ENCODE results near the gene TULP1.
"Not testable (repeated sequence)": the region's sequence is repeated elsewhere in the genome, so short reads cannot be mapped to it uniquely, and the experiment has no call there.

The TULP1 gene

GRCh38 chr6:35512740-35513139, at the start of gene TULP1:
TULP1 (minus strand) TSS chr6:35512896; CDS start chr6:35512858, 38 bp downstream.
- FAIRE-seq (no peak), DNase-seq (ENCODE audit: insufficient read length, low spot score) (no peak)

DNA sequence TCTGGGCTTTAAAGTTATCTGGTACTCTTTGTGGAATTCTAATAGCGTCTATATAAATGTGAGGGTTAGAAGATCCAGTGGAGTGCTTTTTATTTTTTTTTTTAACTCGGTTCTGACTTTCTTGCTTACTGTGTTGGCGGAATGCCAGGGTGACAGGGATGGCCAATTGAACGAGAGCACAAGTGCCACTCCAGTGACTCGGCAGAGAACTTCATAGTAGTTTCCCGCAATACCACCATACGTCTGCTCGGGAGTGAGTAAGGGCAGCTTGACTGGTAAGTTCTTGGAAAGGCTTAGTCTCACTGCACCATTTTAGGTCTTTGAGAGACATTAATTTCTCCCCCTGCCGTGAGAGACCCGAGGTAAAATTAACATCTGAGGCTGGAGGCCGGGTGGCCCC, 49.4 kb upstream of the TULP1 start:
- DNase-seq (ENCODE audit: insufficient read length, low spot score) (no peak), FAIRE-seq (no peak)

DNA sequence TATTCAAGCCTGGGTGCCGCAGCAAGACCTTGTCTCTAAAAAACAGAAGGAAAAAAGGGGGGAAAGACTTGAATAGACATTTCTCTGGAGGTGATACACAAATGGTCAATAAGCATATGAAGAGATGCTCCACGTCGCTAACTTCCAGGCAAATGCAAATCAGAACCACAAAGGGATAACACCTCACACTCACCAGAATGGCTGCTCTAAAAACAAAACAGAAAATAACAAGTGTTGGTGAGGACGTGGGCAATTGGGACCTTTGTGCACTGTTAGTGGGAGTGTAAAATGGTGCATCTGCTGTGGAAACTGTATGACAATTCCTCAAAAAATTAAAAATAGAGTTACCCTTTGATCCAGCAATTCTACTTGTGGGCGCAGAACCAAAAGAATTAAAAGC, 48.4 kb upstream of the TULP1 start:
- DNase-seq (ENCODE audit: insufficient read length, low spot score): no peak
- no peak for FAIRE-seq

DNA sequence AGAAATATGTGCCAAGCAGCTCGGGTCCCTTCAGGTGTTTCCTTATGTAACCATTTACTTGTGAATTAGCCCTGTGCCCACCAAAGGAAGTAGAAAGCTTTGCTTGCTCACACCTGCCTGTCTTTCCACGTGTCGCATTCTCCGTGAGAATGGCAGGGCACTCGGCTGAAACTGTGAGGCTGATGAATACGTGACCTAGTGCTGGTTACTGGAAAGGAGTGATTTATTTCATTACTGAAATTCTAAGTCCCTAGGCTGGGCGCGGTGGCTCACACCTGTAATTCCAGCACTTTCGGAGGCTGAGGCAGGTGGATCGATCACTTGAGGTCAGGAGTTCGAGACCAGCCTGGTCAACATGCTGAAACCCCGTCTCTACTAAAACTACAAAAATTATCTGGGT, 45.9 kb upstream of the TULP1 start:
- FAIRE-seq (no peak), DNase-seq (ENCODE audit: insufficient read length, low spot score) (no peak)

DNA sequence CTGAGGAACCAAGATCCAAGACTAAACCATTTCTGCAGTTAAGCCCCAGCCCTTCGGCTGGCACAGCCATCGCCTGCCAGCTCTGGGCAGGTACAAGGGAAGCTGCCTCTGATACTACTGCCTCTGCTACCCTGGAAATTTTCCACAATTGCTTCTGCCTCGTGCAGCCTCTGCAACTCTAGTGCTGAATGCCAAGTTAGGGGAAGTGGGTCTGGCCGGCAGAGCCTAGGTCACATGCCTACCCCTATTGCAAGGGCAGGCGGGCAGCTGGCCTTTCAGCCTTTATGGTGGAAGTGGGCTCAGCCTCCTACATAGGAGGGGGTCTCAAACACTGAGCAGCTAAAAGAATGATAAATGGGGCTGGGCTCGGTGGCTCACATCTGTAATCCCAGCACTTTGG, 44.5 kb upstream of the TULP1 start:
- FAIRE-seq: no peak
- DNase-seq (ENCODE audit: insufficient read length, low spot score): no peak

GRCh38 chr6:35554811-35555210, 42.1 kb upstream of the TULP1 start:
- DNase-seq (ENCODE audit: insufficient read length, low spot score) (no peak), FAIRE-seq (no peak)

- FAIRE-seq: no peak
Measured at GRCh38 chr6:35553315-35553714, 40.6 kb upstream of the TULP1 start.

GRCh38 chr6:35552285-35552917, 39.7 kb upstream of the TULP1 start:
- FAIRE-seq (no peak), DNase-seq (ENCODE audit: insufficient read length, low spot score) (peak; percentile 30)

More at GRCh38 chr6:35553315-35553714, 40.6 kb upstream of the TULP1 start:
- no peak for DNase-seq (ENCODE audit: insufficient read length, low spot score)

DNA sequence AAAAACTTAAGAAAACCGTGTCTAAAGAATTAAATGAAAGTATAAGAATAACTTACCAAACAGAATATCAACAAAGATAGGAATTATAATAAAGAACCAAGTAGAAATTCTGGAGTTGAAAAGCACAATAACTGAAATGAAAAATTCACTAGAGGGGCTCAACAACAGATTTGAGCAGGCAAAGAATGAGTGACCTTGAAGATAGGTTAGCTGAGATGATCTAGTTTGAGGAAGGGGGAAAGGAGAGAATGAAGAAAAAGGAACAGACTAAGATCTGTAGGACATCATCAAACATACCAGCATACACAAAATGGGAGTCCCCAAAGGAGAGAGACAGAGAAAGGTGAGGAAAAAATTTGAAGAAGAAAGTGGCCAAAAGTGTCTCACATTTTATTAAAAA, 37.7 kb upstream of the TULP1 start:
- DNase-seq (ENCODE audit: insufficient read length, low spot score) (no peak), FAIRE-seq (no peak)

GRCh38 chr6:35547676-35548075, 35.0 kb upstream of the TULP1 start:
- FAIRE-seq (no peak), DNase-seq (ENCODE audit: insufficient read length, low spot score) (no peak)

DNA sequence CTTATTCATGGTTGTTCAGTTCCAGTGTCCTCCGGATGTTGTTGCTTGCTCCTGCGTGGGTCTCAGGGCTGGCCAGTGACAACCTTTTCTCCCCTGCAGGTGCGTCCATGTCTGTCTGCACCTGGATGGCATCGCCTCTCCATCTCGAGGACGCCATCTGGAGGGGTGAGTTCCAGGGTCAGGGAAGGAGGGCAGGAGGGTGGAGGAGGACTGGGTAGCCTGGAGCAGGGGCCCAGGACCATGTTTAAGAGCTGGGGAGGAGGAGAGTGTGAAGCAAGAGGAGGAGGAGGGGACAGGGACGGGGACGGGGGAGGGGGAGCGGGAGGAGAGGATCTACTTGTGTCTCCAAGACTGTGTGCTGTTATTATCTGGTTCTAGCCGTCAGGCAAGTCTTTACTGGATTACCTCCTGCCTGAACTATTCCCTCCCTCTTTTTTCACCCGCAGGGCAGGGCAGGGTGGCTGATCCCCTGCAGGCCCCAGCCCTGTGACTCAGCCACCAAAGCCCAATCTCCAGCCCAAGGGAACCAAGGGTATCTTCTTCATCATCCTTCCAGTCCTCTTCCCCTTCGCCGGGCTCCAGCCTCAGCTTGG, 32.2 kb upstream of the TULP1 start:
- peak; percentile 42 for FAIRE-seq
- no peak for DNase-seq (ENCODE audit: insufficient read length, low spot score)

DNA sequence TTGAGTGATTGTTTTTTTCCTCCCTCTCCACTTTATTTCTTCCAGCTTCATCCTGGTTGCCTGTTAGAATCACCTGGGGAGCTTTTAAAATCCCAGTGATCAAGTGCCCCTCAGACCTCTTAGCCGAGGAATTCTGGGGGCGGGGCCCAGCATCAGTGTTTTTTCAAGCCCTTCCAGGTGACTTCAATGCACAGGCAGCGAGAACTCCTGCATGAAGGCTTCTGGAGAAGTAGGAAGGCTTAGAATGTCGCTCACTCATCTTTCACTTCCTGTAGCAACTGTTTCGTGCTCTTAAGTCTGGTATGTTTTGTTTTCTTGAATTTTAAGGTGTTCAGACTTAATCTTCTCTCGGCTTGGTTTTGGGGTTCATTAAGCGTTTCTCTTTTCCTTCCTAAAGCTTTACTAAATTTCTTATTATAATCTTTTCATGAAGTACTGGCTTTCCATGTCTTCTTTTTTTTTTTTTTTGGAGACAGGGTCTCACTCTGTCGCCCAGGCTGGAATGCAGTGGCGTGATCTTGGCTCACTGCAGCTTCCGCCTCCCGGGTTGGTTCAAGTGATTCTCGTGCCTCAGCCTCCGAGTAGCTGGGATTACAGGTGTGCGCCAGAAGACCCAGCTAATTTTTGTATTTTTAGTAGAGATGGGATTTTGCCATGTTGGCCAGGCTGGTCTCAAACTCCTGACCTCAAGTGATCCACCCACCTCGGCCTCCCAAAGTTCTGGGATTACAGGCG, 30.9 kb upstream of the TULP1 start:
- no peak for FAIRE-seq

GRCh38 chr6:35541836-35542235, 29.1 kb upstream of the TULP1 start:
- no peak for DNase-seq (ENCODE audit: insufficient read length, low spot score)
- FAIRE-seq: no peak

More for the DNA sequence above, 30.9 kb upstream of the TULP1 start:
- DNase-seq (ENCODE audit: insufficient read length, low spot score): no peak

GRCh38 chr6:35539223-35539622, 26.5 kb upstream of the TULP1 start:
- FAIRE-seq: no peak

DNA sequence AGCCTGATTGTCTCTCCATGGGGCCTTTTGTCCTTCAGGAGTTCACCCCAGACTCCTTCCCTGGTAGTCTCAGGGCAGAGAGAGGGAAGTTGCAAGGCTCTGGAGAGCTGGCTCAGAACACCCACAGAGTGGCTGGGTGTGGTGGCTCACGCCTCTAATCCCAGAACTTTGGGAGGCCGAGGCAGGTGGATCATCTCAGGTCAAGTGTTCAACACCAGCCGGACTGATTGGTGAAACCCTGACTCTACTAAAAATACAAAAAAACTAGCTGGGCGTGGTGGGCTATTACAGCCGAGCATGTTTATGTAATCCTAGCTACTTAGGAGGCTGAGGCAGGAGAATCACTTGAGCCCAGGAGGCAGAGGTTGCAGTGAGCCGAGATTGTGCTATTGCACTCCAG, 23.2 kb upstream of the TULP1 start:
- DNase-seq (ENCODE audit: insufficient read length, low spot score); FAIRE-seq: not testable (repeated sequence)

More at GRCh38 chr6:35539223-35539622, 26.5 kb upstream of the TULP1 start:
- DNase-seq (ENCODE audit: insufficient read length, low spot score): no peak

DNA sequence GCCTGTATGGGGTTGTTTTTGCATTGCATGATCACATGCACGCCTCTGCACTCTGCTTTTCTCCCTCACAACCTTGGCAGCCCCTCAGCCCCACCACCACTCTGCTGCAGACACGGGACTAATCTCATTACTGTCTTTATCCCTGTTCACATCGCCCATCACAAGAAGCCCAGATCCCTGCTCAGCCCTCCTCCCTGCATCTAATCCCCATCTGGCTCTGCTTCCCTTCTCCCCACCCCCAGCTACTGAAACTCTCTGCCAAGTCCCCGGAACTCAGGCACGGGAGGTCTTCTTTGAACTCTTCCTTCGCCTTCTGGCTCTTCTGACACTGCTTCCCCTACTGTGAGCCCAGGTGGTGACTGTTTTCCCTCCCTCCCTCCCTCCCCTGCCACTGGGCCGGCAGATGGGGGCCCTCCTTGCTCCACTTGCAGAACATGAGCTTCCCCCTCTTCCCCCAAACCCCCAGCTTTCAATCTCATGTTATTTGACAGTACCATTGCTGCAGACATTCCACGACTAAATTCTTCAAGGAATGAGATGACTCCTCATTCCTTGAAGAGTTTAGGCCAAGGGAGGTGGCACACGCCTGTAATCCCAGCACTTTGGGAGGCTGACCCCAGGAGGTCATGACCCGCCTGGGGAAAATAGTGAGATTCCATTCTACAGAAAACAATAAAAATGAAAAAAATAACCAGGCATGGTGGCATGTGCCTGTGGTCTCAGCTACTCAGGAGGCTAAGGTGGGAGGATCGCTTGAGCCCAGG, 21.9 kb upstream of the TULP1 start:
- DNase-seq (ENCODE audit: insufficient read length, low spot score) (no peak), FAIRE-seq (no peak)

DNA sequence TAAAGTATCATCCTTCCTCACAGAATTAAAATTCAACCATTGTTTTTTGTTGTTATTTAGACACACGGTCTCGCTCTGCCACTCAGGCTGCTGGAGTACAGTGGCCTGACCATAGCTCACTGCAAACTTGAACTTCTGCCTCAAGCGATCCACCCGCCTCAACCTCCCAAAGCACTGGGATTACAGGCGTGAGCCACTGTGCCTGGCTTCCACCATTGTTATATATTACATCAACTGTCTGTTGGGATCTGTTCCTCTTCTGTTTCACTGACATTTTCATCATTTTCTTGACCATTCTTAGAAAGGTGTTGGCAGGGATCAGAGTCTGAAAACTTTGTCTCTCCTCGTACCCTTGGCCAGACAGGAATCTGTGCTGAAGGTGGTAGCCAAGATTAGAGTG, 21.3 kb upstream of the TULP1 start:
- no peak for FAIRE-seq
- no peak for DNase-seq (ENCODE audit: insufficient read length, low spot score)

DNA sequence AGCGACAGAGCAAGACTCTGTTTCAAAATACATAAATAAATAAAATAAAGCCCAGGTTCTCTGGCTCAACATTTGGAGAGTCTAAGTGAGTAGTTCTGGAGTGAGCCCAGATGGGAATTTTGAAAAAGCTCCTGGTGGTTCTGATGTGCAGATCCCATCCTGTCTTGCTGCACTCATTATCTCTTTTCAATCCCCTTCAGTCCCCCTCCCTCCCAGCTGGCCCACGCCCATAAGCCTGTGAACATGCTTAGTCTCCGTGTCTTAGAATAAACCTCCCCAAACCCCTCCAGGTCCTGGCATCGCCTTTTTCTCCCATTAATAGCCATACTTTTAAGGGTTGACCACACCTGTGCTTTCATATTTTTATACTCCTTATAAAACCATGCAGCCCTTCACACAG, 19.4 kb upstream of the TULP1 start:
- DNase-seq (ENCODE audit: insufficient read length, low spot score): no peak
- no peak for FAIRE-seq

DNA sequence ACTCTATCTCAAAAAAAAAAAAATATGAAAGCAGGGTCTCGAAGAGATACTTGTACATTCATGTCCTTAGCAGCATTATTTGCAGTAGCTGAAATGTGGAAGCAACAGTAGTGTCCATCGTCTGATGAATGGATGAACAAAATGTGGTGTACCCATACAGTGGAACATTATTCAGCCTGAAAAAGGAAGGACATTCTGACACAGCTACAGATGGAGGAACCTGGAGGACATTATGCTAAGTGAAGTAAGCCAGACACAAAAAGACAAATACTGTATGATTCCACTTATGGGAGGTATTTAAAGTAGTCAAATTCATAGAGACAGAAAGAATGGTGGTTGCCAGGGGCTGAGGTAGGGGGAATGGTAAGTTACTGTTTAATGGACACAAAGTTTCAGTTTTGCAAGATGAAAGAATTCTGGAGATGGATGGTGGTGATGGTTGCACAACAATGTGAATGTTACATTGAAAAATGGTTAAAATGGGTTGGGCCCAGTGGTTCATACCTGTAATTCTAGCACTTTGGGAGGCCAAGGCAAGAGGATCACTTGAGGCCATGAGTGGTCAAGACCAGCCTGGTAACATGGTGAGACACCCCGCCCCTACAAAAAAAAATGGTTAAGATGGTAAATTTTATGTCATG, 11.8 kb upstream of the TULP1 start:
- no peak for DNase-seq (ENCODE audit: insufficient read length, low spot score)
- no peak for FAIRE-seq

Measured in HTR-8/SVneo (cell line).